Mucosa of stomach (tissue), 1 donor: Measurements from ENCODE around the gene GRIA2.

Experiments used
- H3K27me3 ChIP-seq: one replicate; pipeline ENCODE4 v1.7.0; 2013; ENCODE audit warnings: mild to moderate bottlenecking, low read length; ENCODE audit not compliant: control insufficient read depth, insufficient read depth
- H3K36me3 ChIP-seq: one replicate; pipeline ENCODE4 v1.7.0; 2013; ENCODE audit warnings: low read length; ENCODE audit not compliant: control insufficient read depth, insufficient read depth
- H3K4me1 ChIP-seq: one replicate; pipeline ENCODE4 v1.7.0; 2013; ENCODE audit warnings: mild to moderate bottlenecking, low read length; ENCODE audit not compliant: control insufficient read depth, insufficient read depth
- H3K4me3 ChIP-seq: one replicate; pipeline ENCODE4 v1.7.0; 2013; ENCODE audit warnings: low read length
- H3K9ac ChIP-seq: one replicate; pipeline ENCODE4 v1.7.0; 2013; ENCODE audit warnings: mild to moderate bottlenecking, low read length, moderate library complexity
- H3K9me3 ChIP-seq: one replicate; pipeline ENCODE4 v1.7.0; 2013; ENCODE audit warnings: mild to moderate bottlenecking, low read length, moderate library complexity; ENCODE audit not compliant: control insufficient read depth
- donor health status: Pancreatic carcinoma.

GRIA2 gene

GRCh38 chr4:157314906-157315305, 94.4 kb downstream of the GRIA2 start:
- H3K36me3 ChIP-seq: no peaks in the 10 kb centered on the region
- no peak overlapping the region for H3K4me3 ChIP-seq
- no peaks in the 10 kb centered on the region for H3K9me3 ChIP-seq
- H3K9ac ChIP-seq: no peak overlapping the region
- no peaks in the 10 kb centered on the region for H3K4me1 ChIP-seq
- no peaks in the 10 kb centered on the region for H3K27me3 ChIP-seq

- no peaks in the 10 kb centered on the region for H3K27me3 ChIP-seq
- no peaks in the 10 kb centered on the region for H3K36me3 ChIP-seq
- H3K9me3 ChIP-seq: no peaks in the 10 kb centered on the region
- no peak overlapping the region for H3K4me3 ChIP-seq
- no peaks in the 10 kb centered on the region for H3K4me1 ChIP-seq
- H3K9ac ChIP-seq: no peak overlapping the region
These were observed 95.4 kb downstream of the GRIA2 start for GRCh38 chr4:157315968-157316367.

DNA sequence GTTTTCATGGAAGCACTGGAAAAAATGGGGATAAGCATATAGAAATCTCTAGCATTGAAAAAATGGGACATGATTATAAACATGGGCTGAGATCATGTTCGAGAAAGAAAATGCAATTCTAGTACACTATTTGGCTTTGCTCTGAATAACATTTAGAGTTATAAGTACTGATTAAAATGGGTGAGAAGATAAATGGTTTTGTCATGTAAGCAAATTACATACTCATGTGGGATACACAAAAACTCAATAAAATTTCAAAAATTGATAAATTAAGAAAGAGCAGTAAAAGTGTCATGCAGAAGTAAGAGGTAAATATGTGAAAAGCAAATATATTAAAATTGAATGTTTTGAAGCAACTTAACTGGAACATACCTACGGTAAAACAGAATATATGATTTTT, 99.6 kb downstream of the GRIA2 start:
- no peaks in the 10 kb centered on the region for H3K4me1 ChIP-seq
- H3K27me3 ChIP-seq: no peaks in the 10 kb centered on the region
- no peak overlapping the region for H3K4me3 ChIP-seq
- no peaks in the 10 kb centered on the region for H3K9me3 ChIP-seq
- no peak overlapping the region for H3K9ac ChIP-seq
- H3K36me3 ChIP-seq: no peaks in the 10 kb centered on the region

GRCh38 chr4:157327666-157328065, 107.1 kb downstream of the GRIA2 start:
- Histone ChIP-seq H3K36me3 (no peaks in the 10 kb centered on the region), H3K9me3 (no peaks in the 10 kb centered on the region), H3K4me1 (no peaks in the 10 kb centered on the region), H3K27me3 (no peaks in the 10 kb centered on the region), H3K9ac (no peak overlapping the region), H3K4me3 (no peak overlapping the region)

DNA sequence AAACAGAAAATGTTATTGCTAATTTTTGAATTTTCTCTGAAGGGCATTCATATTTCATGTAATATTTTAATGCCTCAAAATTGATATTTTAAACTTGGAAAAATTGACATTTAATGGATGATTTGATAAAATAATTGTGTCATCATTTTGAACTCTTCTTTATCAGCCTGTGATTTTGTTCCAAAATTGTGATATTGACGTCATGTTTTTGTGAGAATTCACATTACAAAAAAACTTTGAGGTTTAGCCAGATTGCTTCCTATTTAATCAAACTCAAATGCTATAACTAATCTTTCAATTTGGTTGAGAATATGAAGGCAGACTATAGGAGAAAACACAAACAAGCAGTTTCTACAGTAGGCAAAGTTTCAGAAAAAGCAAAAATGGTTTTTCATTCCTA, 137.4 kb downstream of the GRIA2 start:
- Histone ChIP-seq H3K4me3 (no peak overlapping the region), H3K4me1 (no peaks in the 10 kb centered on the region), H3K36me3 (no peaks in the 10 kb centered on the region), H3K9ac (no peak overlapping the region), H3K27me3 (no peaks in the 10 kb centered on the region), H3K9me3 (no peaks in the 10 kb centered on the region)

DNA sequence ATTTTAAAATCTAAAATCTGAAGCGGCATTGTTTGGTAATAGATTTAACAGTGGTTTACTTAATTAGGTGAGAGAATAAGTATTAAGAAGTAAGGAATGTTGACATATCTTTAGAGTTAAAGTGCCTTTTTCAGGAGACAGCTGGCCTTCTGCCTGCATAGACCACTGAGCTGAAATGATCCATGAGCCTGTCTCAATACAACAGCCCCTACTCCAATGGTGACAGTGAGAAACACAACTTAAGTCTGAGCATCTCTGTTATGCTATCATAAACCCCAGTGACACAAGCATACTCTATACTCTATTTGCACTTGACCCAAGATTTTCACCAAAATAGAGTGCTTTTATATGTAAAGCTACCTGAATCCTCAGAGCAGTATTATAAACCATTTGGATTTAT, 137.9 kb downstream of the GRIA2 start:
- Histone ChIP-seq H3K4me1 (no peaks in the 10 kb centered on the region), H3K27me3 (no peaks in the 10 kb centered on the region)

DNA sequence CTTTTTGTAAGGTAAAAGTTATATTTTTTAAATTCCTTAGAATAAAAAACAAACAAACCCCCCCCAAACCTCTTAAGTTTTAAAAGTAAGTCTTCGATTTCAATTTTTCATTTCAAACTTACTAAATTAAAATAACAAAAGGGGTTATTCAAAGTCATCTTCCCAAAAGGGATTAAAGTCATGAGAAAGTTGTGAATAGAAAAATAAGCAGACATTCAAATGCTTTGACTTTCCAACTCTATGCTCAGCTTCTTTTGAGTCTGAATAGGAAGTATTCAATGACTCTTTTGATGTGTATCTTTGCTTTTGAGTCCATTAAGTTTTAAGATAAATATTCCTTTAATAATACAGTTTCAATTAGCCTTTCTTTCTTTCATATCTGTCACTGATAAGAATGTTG, 138.3 kb downstream of the GRIA2 start:
- H3K9me3 ChIP-seq: no peaks in the 10 kb centered on the region
- no peaks in the 10 kb centered on the region for H3K27me3 ChIP-seq
- no peaks in the 10 kb centered on the region for H3K36me3 ChIP-seq
- no peak overlapping the region for H3K9ac ChIP-seq
- no peaks in the 10 kb centered on the region for H3K4me1 ChIP-seq
- H3K4me3 ChIP-seq: no peak overlapping the region

More for the DNA sequence above, 137.9 kb downstream of the GRIA2 start:
- Histone ChIP-seq H3K9ac (no peak overlapping the region), H3K9me3 (no peaks in the 10 kb centered on the region), H3K4me3 (no peak overlapping the region), H3K36me3 (no peaks in the 10 kb centered on the region)

- H3K4me3 ChIP-seq: no peak overlapping the region
- no peak overlapping the region for H3K9ac ChIP-seq
- no peaks in the 10 kb centered on the region for H3K9me3 ChIP-seq
These were observed 142.8 kb downstream of the GRIA2 start for GRCh38 chr4:157363360-157363759.

DNA sequence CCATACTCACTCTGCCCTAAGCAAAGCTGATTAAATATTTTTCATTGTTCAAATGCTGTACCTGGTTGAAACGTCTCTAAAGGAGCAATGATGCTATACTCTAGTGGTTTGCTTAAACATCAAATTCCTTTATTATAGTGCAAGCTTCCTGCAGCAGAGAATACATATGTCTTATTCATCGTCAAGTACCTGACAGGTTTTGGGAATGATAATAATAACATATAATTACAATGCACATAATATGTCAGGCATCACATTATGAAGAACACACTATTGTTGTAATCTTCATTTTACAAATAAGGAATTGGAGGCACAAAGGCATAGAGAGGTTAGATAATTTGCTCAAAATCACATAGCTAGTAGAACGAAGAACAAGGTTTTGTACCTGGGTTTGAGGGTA, 151.6 kb downstream of the GRIA2 start:
- no peak overlapping the region for H3K9ac ChIP-seq
- H3K9me3 ChIP-seq: no peaks in the 10 kb centered on the region
- no peaks in the 10 kb centered on the region for H3K4me1 ChIP-seq
- no peak overlapping the region for H3K4me3 ChIP-seq
- H3K27me3 ChIP-seq: no peaks in the 10 kb centered on the region
- no peaks in the 10 kb centered on the region for H3K36me3 ChIP-seq

More at GRCh38 chr4:157363360-157363759, 142.8 kb downstream of the GRIA2 start:
- Histone ChIP-seq H3K4me1 (no peaks in the 10 kb centered on the region), H3K36me3 (no peaks in the 10 kb centered on the region), H3K27me3 (no peaks in the 10 kb centered on the region)

DNA sequence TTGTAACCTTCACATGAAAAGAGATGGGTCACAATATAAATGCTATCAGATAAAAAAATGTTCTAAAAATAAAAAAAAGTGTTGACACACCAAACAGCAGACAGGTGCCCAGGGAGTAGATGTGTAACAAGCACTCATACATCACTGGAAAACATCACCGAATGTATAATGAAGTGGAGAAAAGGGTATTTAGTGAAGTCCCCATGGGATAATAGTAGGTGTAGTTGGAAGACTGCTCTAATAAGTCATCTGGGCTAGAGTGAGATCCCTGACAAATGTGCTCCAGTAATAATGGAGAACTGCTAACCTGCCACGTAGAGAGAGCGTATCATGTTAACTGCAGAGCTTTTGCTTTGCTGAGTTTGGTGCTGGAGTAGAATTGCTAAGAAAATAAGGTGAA, 152.0 kb downstream of the GRIA2 start:
- no peaks in the 10 kb centered on the region for H3K4me1 ChIP-seq
- H3K9me3 ChIP-seq: no peaks in the 10 kb centered on the region
- H3K9ac ChIP-seq: no peak overlapping the region
- H3K4me3 ChIP-seq: no peak overlapping the region
- no peaks in the 10 kb centered on the region for H3K36me3 ChIP-seq
- H3K27me3 ChIP-seq: no peaks in the 10 kb centered on the region

DNA sequence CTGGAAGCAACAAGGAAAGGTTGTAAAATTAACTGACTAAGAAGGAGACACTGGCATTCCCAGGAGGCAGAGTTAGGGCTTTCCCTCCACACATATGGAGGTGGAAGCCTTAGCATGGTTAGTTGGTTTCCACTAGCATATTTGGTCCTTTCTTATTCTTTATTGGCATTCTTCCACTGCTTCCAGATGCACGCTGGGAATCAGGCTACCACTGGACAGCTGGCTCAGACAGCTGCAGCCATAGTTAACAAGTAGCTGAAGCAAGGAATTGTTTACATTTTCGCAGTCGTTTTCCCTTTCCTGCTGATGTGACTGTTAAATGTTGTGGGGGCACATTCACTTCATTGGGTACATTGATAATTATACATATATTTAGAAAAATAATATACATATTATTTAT, 169.2 kb downstream of the GRIA2 start:
- no peaks in the 10 kb centered on the region for H3K36me3 ChIP-seq
- H3K27me3 ChIP-seq: no peaks in the 10 kb centered on the region
- no peaks in the 10 kb centered on the region for H3K4me1 ChIP-seq
- no peak overlapping the region for H3K4me3 ChIP-seq
- no peaks in the 10 kb centered on the region for H3K9me3 ChIP-seq
- no peak overlapping the region for H3K9ac ChIP-seq

GRCh38 chr4:157405070-157405469, 184.5 kb downstream of the GRIA2 start:
- Histone ChIP-seq H3K9ac (no peak overlapping the region), H3K4me1 (no peaks in the 10 kb centered on the region), H3K27me3 (no peaks in the 10 kb centered on the region), H3K36me3 (no peaks in the 10 kb centered on the region), H3K9me3 (no peaks in the 10 kb centered on the region), H3K4me3 (no peak overlapping the region)
